Hepatocyte (in vitro differentiated cells): ENCODE data around the gene NPR3. TPM values are rescaled to one million over a fixed set of nuclear protein-coding genes. Genes with fewer than 3 reads are reported as not detected.

Source experiments
- DNase-seq: peaks from one replicate; pipeline ENCODE4 v3.0.0-alpha.2; 2016; ENCODE audit warnings: low spot score
- H2AFZ ChIP-seq: fragments of 200-600 bp; sonication (generic); 2 replicates; pipeline ENCODE4 v1.6.0; 2016; ENCODE audit warnings: antibody characterized with exemption, mild to moderate bottlenecking
- H3K27ac ChIP-seq: fragments of 200-600 bp; sonication (generic); 2 replicates; pipeline ENCODE4 v1.5.1; 2016; ENCODE audit warnings: mild to moderate bottlenecking
- H3K27me3 ChIP-seq: fragments of 200-600 bp; sonication (generic); 2 replicates; pipeline ENCODE4 v1.6.1; 2016
- H3K36me3 ChIP-seq: fragments of 200-600 bp; sonication (generic); replicated peaks from 2 replicates; pipeline ENCODE4 v1.5.1; 2016; ENCODE audit warnings: low read depth; ENCODE audit not compliant: insufficient read depth
- H3K4me1 ChIP-seq: fragments of 200-600 bp; sonication (generic); 2 replicates; pipeline ENCODE4 v1.5.1; 2016; ENCODE audit warnings: mild to moderate bottlenecking, moderate library complexity; ENCODE audit not compliant: insufficient read depth
- H3K4me2 ChIP-seq: fragments of 200-600 bp; sonication (generic); 2 replicates; pipeline ENCODE4 v1.6.0; 2016
- H3K4me3 ChIP-seq: fragments of 200-600 bp; sonication (generic); 2 replicates; pipeline ENCODE4 v1.5.1; 2016; ENCODE audit warnings: mild to moderate bottlenecking
- H3K79me2 ChIP-seq: fragments of 200-600 bp; sonication (generic); 2 replicates; pipeline ENCODE4 v1.6.0; 2017; ENCODE audit warnings: mild to moderate bottlenecking
- H3K9me2 ChIP-seq: fragments of 200-600 bp; sonication (generic); replicated peaks from 2 replicates; pipeline ENCODE4 v1.6.0; 2017; ENCODE audit warnings: mild to moderate bottlenecking; ENCODE audit not compliant: insufficient read depth
- H3K9me3 ChIP-seq: fragments of 200-600 bp; sonication (generic); 2 replicates; pipeline ENCODE4 v1.5.1; 2016; ENCODE audit warnings: low read depth, mild to moderate bottlenecking
- H4K20me1 ChIP-seq: fragments of 200-600 bp; sonication (generic); 2 replicates; pipeline ENCODE4 v1.6.0; 2016; ENCODE audit warnings: mild to moderate bottlenecking; ENCODE audit not compliant: insufficient read depth, poor library complexity, severe bottlenecking
- EZH2 ChIP-seq: fragments of 200-600 bp; sonication (generic); IDR thresholded peaks from 2 replicates; pipeline ENCODE4 v1.6.1; 2016; ENCODE audit warnings: antibody characterized with exemption, mild to moderate bottlenecking, borderline replicate concordance
- EZH2phosphoT487 ChIP-seq: fragments of 200-600 bp; sonication (generic); IDR thresholded peaks from one replicate; pipeline ENCODE4 v1.6.1; 2018; ENCODE audit warnings: antibody characterized with exemption, mild to moderate bottlenecking, low read depth, moderate library complexity; ENCODE audit not compliant: unreplicated experiment, severe bottlenecking
- WGBS: methylation state at CpG from one replicate; pipeline ENCODE4 v1.1.6; 2016; ENCODE audit warnings: low lambda C conversion rate; ENCODE audit errors: missing lambda C conversion rate; 5-methylcytosine and 5-hydroxymethylcytosine counted together
- polyA plus RNA-seq: library from polyadenylated mRNA; unstranded; fragments of >200 nt; fragmentation: Nextera tagmentation; extraction: Ambion mirVana; gene quantifications from 2 replicates; pipeline ENCODE4 v1.2.1, GENCODE V29; 2016
- total RNA-seq: library from RNA; depleted of rRNA; stranded (reverse); fragments of >200 nt; gene quantifications from 2 replicates; pipeline ENCODE4 v1.2.3, GENCODE V29; 2014
- TF ChIP-seq, protein P1 (sequence below): fragments of 200-600 bp; sonication (generic); IDR thresholded peaks from 2 replicates; pipeline ENCODE4 v1.5.1; 2016; ENCODE audit warnings: antibody characterized with exemption, mild to moderate bottlenecking; ENCODE audit not compliant: poor library complexity

Gene NPR3
- total and polyA plus RNA-seq, 2 experiments from 2014 or later = 3.6 to 20.0 TPM

GRCh38 chr5:32713361-32713769 lies 2.2 kb downstream of the NPR3 start:
- Histone ChIP-seq H3K79me2 (no peaks in the 10 kb centered on the region), H3K27me3 (peaks cover 56% of the 10 kb centered on the region), H3K9me3 (no peaks in the 10 kb centered on the region), H3K4me3 (peak overlapping the region; percentile 15), H3K4me2 (peak overlapping the region; percentile 95), H3K27ac (no peak overlapping the region), H2AFZ (peak overlapping the region; percentile 37), H3K4me1 (peaks cover 8% of the 10 kb centered on the region), H4K20me1 (no peaks in the 10 kb centered on the region), H3K9me2 (no peaks in the 10 kb centered on the region), H3K36me3 (no peaks in the 10 kb centered on the region)
- WGBS = 7% methylated on average over 30 of the region's 30 CpGs
- no peak for TF ChIP-seq EZH2
- no peak for TF ChIP-seq EZH2phosphoT487
- TF ChIP-seq, protein P1, sequence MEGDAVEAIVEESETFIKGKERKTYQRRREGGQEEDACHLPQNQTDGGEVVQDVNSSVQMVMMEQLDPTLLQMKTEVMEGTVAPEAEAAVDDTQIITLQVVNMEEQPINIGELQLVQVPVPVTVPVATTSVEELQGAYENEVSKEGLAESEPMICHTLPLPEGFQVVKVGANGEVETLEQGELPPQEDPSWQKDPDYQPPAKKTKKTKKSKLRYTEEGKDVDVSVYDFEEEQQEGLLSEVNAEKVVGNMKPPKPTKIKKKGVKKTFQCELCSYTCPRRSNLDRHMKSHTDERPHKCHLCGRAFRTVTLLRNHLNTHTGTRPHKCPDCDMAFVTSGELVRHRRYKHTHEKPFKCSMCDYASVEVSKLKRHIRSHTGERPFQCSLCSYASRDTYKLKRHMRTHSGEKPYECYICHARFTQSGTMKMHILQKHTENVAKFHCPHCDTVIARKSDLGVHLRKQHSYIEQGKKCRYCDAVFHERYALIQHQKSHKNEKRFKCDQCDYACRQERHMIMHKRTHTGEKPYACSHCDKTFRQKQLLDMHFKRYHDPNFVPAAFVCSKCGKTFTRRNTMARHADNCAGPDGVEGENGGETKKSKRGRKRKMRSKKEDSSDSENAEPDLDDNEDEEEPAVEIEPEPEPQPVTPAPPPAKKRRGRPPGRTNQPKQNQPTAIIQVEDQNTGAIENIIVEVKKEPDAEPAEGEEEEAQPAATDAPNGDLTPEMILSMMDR = no peak
- DNase-seq = no peak

DNA sequence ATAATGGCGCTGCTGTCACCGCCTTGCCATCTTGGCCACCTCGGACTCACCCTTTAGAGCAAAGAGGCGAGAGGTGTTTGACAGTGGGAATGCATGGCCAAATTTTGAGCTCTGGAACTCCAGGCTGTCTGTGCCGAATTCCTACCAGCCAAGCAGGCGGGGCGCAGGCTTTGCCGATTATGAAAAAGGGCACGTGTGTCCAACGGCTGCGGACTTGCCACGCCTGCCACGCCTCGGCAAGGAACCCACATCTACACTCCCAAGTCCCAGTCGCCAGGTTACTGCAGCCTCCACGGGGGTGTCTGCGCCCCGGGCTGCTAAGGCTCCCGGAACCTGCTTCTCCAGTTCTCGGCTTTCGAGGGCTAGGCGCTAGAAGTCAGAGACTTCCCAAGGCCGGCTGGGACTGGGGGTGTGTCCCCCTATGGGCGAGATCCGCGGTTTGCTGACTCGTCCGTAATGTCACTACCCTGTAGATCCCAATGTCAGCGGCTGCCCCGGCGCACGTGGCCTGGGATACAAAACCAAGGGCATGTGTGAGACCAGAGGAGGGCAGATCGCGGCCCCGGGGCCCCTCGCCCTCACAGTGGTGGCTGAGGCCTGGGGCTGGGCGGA lies 2.8 kb downstream of the NPR3 start:
- H4K20me1 ChIP-seq = no peaks in the 10 kb centered on the region
- H2AFZ ChIP-seq = peak overlapping the region; percentile 37
- no peaks in the 10 kb centered on the region for H3K36me3 ChIP-seq
- H3K9me3 ChIP-seq = no peaks in the 10 kb centered on the region
- no peaks in the 10 kb centered on the region for H3K9me2 ChIP-seq
- no peaks in the 10 kb centered on the region for H3K79me2 ChIP-seq
- peaks cover 8% of the 10 kb centered on the region for H3K4me1 ChIP-seq
- TF ChIP-seq, protein P1 = no peak
- TF ChIP-seq EZH2phosphoT487 = no peak
- TF ChIP-seq EZH2 = no peak
- no peak overlapping the region for H3K27ac ChIP-seq
- peak; percentile 42 for DNase-seq
- peak overlapping the region; percentile 15 for H3K4me3 ChIP-seq
- WGBS = 6% methylated on average over 37 of the region's 37 CpGs
- H3K27me3 ChIP-seq = peaks cover 51% of the 10 kb centered on the region
- peak overlapping the region; percentile 95 for H3K4me2 ChIP-seq

GRCh38 chr5:32714836-32715235 lies 3.7 kb downstream of the NPR3 start:
- no peak for DNase-seq
- no peaks in the 10 kb centered on the region for H3K9me2 ChIP-seq
- H3K4me3 ChIP-seq = no peak overlapping the region
- no peaks in the 10 kb centered on the region for H3K36me3 ChIP-seq
- peak overlapping the region; percentile 95 for H3K4me2 ChIP-seq
- whole genome bisulfite sequencing = 81% methylated on average over 4 of the region's 4 CpGs
- no peak overlapping the region for H3K27ac ChIP-seq
- H2AFZ ChIP-seq = no peak overlapping the region
- H3K9me3 ChIP-seq = no peaks in the 10 kb centered on the region
- peaks cover 8% of the 10 kb centered on the region for H3K4me1 ChIP-seq
- TF ChIP-seq, protein P1 = no peak
- no peak for TF ChIP-seq EZH2
- TF ChIP-seq EZH2phosphoT487 = no peak
- peaks cover 44% of the 10 kb centered on the region for H3K27me3 ChIP-seq
- no peaks in the 10 kb centered on the region for H4K20me1 ChIP-seq
- H3K79me2 ChIP-seq = no peaks in the 10 kb centered on the region

- Histone ChIP-seq H3K9me2 (no peaks in the 10 kb centered on the region), H3K79me2 (no peaks in the 10 kb centered on the region), H3K4me2 (no peak overlapping the region), H3K27me3 (peaks cover 11% of the 10 kb centered on the region), H3K9me3 (no peaks in the 10 kb centered on the region), H2AFZ (no peak overlapping the region), H3K36me3 (no peaks in the 10 kb centered on the region), H3K4me1 (no peaks in the 10 kb centered on the region), H3K27ac (no peak overlapping the region), H4K20me1 (no peaks in the 10 kb centered on the region), H3K4me3 (no peak overlapping the region)
- TF ChIP-seq, protein P1 = no peak
- TF ChIP-seq EZH2phosphoT487 (no peak), EZH2 (no peak)
- WGBS = 95% methylated on average over 2 of the region's 2 CpGs
- DNase-seq = no peak
These were observed 9.2 kb downstream of the NPR3 start for GRCh38 chr5:32720300-32720699.
